ENCODE measurements around the gene GCK.

GRCh38 chr7:44220358-44221112, 31.3 kb upstream of the GCK start:
- no peak for TF ChIP-seq RAD21 (IDR thresholded peaks at IDR 0.05)
- TF ChIP-seq CTCF (IDR thresholded peaks at IDR 0.05; ENCODE audit: low read depth, low read length, missing input control) = no peak
- TF ChIP-seq GABPA (IDR thresholded peaks at IDR 0.05 in 1 of 2, conservative IDR thresholded peaks at IDR 0.05 in 1 of 2) = no peak
- TF ChIP-seq TAF1 (conservative IDR thresholded peaks at IDR 0.05) = no peak
- TF ChIP-seq YY1 (IDR thresholded peaks at IDR 0.05) = no peak
